Mesenchymal stem cell (in vitro differentiated cells and primary cell): Measurements from ENCODE around the gene COL27A1.

ENCODE experiments used
- DNase-seq: peaks from one replicate; pipeline ENCODE4 v3.0.0-alpha.2; 2013
- H2AFZ ChIP-seq: one replicate; pipeline ENCODE4 v1.6.1; 2013; ENCODE audit warnings: low read depth, mild to moderate bottlenecking, control low read depth, inconsistent platforms, low read length, moderate library complexity
- H2AK5ac ChIP-seq: 2 replicates; pipeline ENCODE4 v1.6.1; 2013; ENCODE audit warnings: low read length, moderate library complexity, mild to moderate bottlenecking, inconsistent platforms; ENCODE audit not compliant: severe bottlenecking
- H2BK120ac ChIP-seq: one replicate; pipeline ENCODE4 v1.6.1; 2013; ENCODE audit warnings: low read depth, mild to moderate bottlenecking, inconsistent platforms, low read length, moderate library complexity
- H2BK12ac ChIP-seq, 2 experiments: one replicate each; pipeline ENCODE4 v1.6.1; 2013; ENCODE audit warnings: inconsistent platforms in 2 of 2, low read length in 2 of 2, mild to moderate bottlenecking in 2 of 2, moderate library complexity in 2 of 2, control low read depth in 1 of 2
- H2BK15ac ChIP-seq: one replicate; pipeline ENCODE4 v1.6.1; 2013; ENCODE audit warnings: mild to moderate bottlenecking, low read depth, inconsistent platforms; ENCODE audit not compliant: poor library complexity, severe bottlenecking
- H2BK5ac ChIP-seq: 2 replicates; pipeline ENCODE4 v1.6.1; 2013; ENCODE audit warnings: low read depth, mild to moderate bottlenecking, low read length, control low read depth, inconsistent platforms; ENCODE audit not compliant: poor library complexity, severe bottlenecking
- H3K14ac ChIP-seq, 2 experiments: one replicate each; pipeline ENCODE4 v1.6.1; 2013; ENCODE audit warnings: inconsistent platforms in 2 of 2, low read length in 2 of 2, control low read depth in 1 of 2, mild to moderate bottlenecking in 1 of 2, moderate library complexity in 1 of 2
- H3K18ac ChIP-seq, 2 experiments: one replicate each; pipeline ENCODE4 v1.6.1; 2013; ENCODE audit warnings: inconsistent platforms in 2 of 2, low read length in 2 of 2, control low read depth in 1 of 2, low read depth in 1 of 2, mild to moderate bottlenecking in 1 of 2
- H3K23ac ChIP-seq, 2 experiments: one replicate each; pipeline ENCODE4 v1.6.1; 2013; ENCODE audit warnings: inconsistent platforms in 2 of 2, low read length in 2 of 2, mild to moderate bottlenecking in 2 of 2, moderate library complexity in 2 of 2, control low read depth in 1 of 2
- H3K27ac ChIP-seq: 2 replicates; pipeline ENCODE4 v1.5.1; 2013; ENCODE audit warnings: mild to moderate bottlenecking, moderate library complexity, low read length, control low read depth, inconsistent platforms; ENCODE audit not compliant: poor library complexity, severe bottlenecking
- H3K27me3 ChIP-seq, 2 experiments: 2 replicates each; pipeline versions ENCODE4 v1.6.1 to v1.7.0; 2013; ENCODE audit warnings: low read length in 2 of 2, mild to moderate bottlenecking in 2 of 2, moderate library complexity in 2 of 2, control low read depth in 1 of 2, inconsistent platforms in 1 of 2; ENCODE audit not compliant: control insufficient read depth in 1 of 2, insufficient read depth in 1 of 2
- H3K36me3 ChIP-seq, 2 experiments: 2 replicates each; pipeline versions ENCODE4 v1.6.1 to v1.7.0; 2013; ENCODE audit warnings: low read length in 2 of 2, control low read depth in 1 of 2, inconsistent platforms in 1 of 2, low read depth in 1 of 2, mild to moderate bottlenecking in 1 of 2; ENCODE audit not compliant: insufficient read depth in 2 of 2, control insufficient read depth in 1 of 2
- H3K4ac ChIP-seq, 2 experiments: one replicate each; pipeline ENCODE4 v1.6.1; 2013; ENCODE audit warnings: inconsistent platforms in 2 of 2, low read length in 2 of 2, mild to moderate bottlenecking in 2 of 2, moderate library complexity in 2 of 2, control low read depth in 1 of 2, low read depth in 1 of 2
- H3K4me1 ChIP-seq: 2 replicates; pipeline ENCODE4 v1.6.1; 2013; ENCODE audit warnings: low read depth, low read length, control low read depth; ENCODE audit not compliant: control insufficient read depth, insufficient read depth
- H3K4me2 ChIP-seq: 2 replicates; pipeline ENCODE4 v1.6.1; 2013; ENCODE audit warnings: low read length, mild to moderate bottlenecking, inconsistent platforms; ENCODE audit not compliant: poor library complexity, severe bottlenecking
- H3K4me3 ChIP-seq, 2 experiments: 2 replicates each; pipeline versions ENCODE4 v1.5.1 to v1.7.0; 2013; ENCODE audit warnings: low read length in 2 of 2, mild to moderate bottlenecking in 2 of 2, control low read depth in 1 of 2, low read depth in 1 of 2; ENCODE audit not compliant: insufficient read depth in 1 of 2
- H3K79me1 ChIP-seq: replicated peaks from 2 replicates; pipeline ENCODE4 v1.6.1; 2013; ENCODE audit warnings: mild to moderate bottlenecking, control low read depth, low read length, inconsistent platforms; ENCODE audit not compliant: poor library complexity, severe bottlenecking
- H3K9ac ChIP-seq: 2 replicates; pipeline ENCODE4 v1.7.0; 2013; ENCODE audit warnings: mild to moderate bottlenecking, low read length, moderate library complexity
- H3K9me3 ChIP-seq: 2 replicates; pipeline ENCODE4 v1.7.0; 2013; ENCODE audit warnings: mild to moderate bottlenecking, low read length; ENCODE audit not compliant: control insufficient read depth
- H4K8ac ChIP-seq: one replicate; pipeline ENCODE4 v1.6.1; 2013; ENCODE audit warnings: inconsistent platforms, mild to moderate bottlenecking, low read length, moderate library complexity
- H4K91ac ChIP-seq: one replicate; pipeline ENCODE4 v1.6.1; 2013; ENCODE audit warnings: mild to moderate bottlenecking, low read length, inconsistent platforms
- WGBS: methylation state at CpG from one replicate; pipeline ENCODE4 v1.1.7; 2013; ENCODE audit warnings: mixed read lengths; 5-methylcytosine and 5-hydroxymethylcytosine counted together

Gene COL27A1

DNA sequence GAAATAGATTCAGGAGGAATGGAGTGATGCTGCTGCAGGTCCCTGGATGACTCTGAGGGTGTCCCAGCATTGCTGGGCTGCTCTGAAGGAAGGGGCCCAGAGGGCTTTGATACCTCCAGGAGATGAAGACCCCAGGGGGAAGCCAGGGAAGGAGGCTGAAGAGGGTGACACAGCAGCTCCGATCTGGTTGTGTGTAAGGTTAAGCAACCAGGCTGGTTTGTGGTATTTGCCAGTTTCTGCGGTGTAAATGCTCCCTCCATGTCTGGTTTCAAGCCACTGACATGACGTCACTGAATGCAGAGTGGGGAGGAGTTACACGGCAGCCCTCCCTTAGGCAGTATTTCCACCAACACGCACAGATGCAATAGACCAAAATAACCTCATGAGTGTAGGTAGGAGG is 127.6 kb downstream of the COL27A1 start:
- no peak overlapping the region for H3K4ac ChIP-seq
- no peak overlapping the region for H3K23ac ChIP-seq
- H3K18ac ChIP-seq: no peak overlapping the region
- no peak overlapping the region for H4K91ac ChIP-seq
- no peak overlapping the region for H4K8ac ChIP-seq
- H3K79me1 ChIP-seq: peaks cover 8% of the 10 kb centered on the region
- H2AK5ac ChIP-seq: no peak overlapping the region
- no peaks in the 10 kb centered on the region for H3K9me3 ChIP-seq
- H3K4me2 ChIP-seq: no peak overlapping the region
- H2AFZ ChIP-seq: no peak overlapping the region
- H3K9ac ChIP-seq: peak overlapping the region; percentile 10
- DNase-seq: peak; percentile 94
- no peak overlapping the region for H2BK12ac ChIP-seq
- no peak overlapping the region for H2BK5ac ChIP-seq
- WGBS: 58% methylated on average over 3 of the region's 5 CpGs
- H2BK15ac ChIP-seq: no peak overlapping the region
- no peaks in the 10 kb centered on the region for H3K27me3 ChIP-seq
- peak overlapping the region; percentile 62 for H3K27ac ChIP-seq
- H3K4me3 ChIP-seq: no peak overlapping the region
- H3K36me3 ChIP-seq: peaks cover 0 to 47% of the 10 kb centered on the region in 2 experiments
- H3K14ac ChIP-seq: no peak overlapping the region
- H2BK120ac ChIP-seq: no peak overlapping the region
- H3K4me1 ChIP-seq: peaks cover 76% of the 10 kb centered on the region

DNA sequence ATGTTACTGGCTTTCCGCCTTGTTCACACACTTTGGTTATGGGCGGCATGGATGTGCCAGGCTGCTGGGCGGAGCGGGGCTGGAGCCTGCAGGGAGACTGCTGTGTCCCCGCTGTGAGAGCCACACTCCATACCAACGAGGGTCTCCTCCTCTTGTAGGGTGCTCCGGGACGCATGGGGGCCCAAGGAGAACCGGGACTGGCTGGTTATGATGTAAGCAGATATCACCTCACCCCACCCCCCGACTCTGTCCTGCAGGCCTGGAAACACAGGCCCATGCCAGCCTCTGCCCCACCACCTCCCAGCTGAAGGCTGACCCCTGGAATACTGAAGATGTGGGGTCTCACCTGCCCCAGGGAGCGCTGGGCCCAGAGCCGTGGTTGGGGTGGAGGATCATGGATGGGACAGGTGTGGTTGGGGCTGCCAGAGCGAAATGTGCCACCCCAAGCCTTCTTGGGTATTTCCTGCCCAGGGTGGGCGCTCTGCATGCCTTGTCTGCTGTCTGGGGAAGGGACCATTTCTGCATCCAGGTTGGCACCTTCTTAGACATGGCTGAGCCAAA is 128.3 kb downstream of the COL27A1 start:
- no peak overlapping the region for H2BK5ac ChIP-seq
- H3K27ac ChIP-seq: no peak overlapping the region
- no peak overlapping the region for H4K8ac ChIP-seq
- H2AFZ ChIP-seq: no peak overlapping the region
- WGBS: 95% methylated on average over 13 of the region's 14 CpGs
- H3K9ac ChIP-seq: no peak overlapping the region
- DNase-seq: no peak
- H3K27me3 ChIP-seq: no peaks in the 10 kb centered on the region
- H3K14ac ChIP-seq: no peak overlapping the region
- H3K36me3 ChIP-seq: peaks cover 0 to 47% of the 10 kb centered on the region in 2 experiments
- no peak overlapping the region for H3K18ac ChIP-seq
- no peak overlapping the region for H4K91ac ChIP-seq
- peak overlapping the region in 1 of 2 experiments; percentile 55 for H2BK12ac ChIP-seq
- H3K9me3 ChIP-seq: no peaks in the 10 kb centered on the region
- peaks cover 8% of the 10 kb centered on the region for H3K79me1 ChIP-seq
- no peak overlapping the region for H2BK15ac ChIP-seq
- H3K4me2 ChIP-seq: no peak overlapping the region
- peaks cover 74% of the 10 kb centered on the region for H3K4me1 ChIP-seq
- H3K23ac ChIP-seq: no peak overlapping the region
- H2BK120ac ChIP-seq: no peak overlapping the region
- no peak overlapping the region for H3K4ac ChIP-seq
- peak overlapping the region; percentile 24 for H2AK5ac ChIP-seq
- H3K4me3 ChIP-seq: no peak overlapping the region

DNA sequence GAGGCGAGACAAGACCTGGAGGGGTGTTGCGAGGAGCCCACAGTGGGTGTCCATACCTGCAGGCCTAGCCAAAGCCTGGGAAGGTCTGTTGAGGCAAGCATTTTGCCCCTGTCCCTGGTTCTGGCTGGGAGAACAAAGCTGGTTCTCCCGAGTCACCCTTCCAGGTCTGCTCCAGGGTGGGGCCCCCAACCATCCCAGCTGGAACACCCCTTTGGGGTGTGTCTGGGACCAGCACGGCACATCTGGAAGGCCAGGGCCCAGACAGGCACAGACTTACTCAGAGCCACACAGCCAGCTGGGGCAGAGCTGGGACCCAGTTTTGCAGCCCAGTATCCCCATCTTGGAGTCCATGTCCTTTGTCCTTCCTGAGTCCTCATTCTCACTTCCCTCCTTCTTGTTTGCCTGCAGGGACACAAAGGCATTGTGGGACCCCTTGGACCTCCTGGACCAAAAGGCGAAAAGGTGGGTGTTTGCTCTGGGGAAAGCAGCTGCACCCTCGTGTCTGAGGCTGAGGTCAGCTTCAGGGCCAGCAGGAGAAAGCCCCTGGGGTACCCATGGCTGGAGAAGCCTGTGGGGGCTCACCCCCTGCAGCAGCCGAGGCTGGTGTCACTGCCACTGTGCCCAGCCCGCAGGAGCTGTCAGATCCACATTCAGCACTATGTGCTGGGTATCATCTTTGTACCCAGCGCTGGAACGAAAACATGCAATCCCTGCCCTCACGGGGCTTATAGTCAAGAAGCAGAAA is 129.2 kb downstream of the COL27A1 start:
- H3K27me3 ChIP-seq: no peaks in the 10 kb centered on the region
- H3K36me3 ChIP-seq: peaks cover 0 to 51% of the 10 kb centered on the region in 2 experiments
- DNase-seq: no peak
- 97% methylated on average over 11 of the region's 11 CpGs for WGBS
- H2AK5ac ChIP-seq: peak overlapping the region; percentile 84
- H2BK12ac ChIP-seq: peak overlapping the region; percentile 80 to 93
- peak overlapping the region in 1 of 2 experiments; percentile 18 for H3K18ac ChIP-seq
- H3K23ac ChIP-seq: no peak overlapping the region
- H3K79me1 ChIP-seq: peaks cover 11% of the 10 kb centered on the region
- H2BK15ac ChIP-seq: peak overlapping the region; percentile 34
- H3K4me2 ChIP-seq: no peak overlapping the region
- no peak overlapping the region for H3K4me3 ChIP-seq
- no peak overlapping the region for H2BK120ac ChIP-seq
- H3K14ac ChIP-seq: no peak overlapping the region
- no peak overlapping the region for H4K91ac ChIP-seq
- no peak overlapping the region for H4K8ac ChIP-seq
- no peak overlapping the region for H3K4ac ChIP-seq
- H3K27ac ChIP-seq: no peak overlapping the region
- no peak overlapping the region for H3K9ac ChIP-seq
- H2BK5ac ChIP-seq: no peak overlapping the region
- no peaks in the 10 kb centered on the region for H3K9me3 ChIP-seq
- peaks cover 76% of the 10 kb centered on the region for H3K4me1 ChIP-seq
- no peak overlapping the region for H2AFZ ChIP-seq

DNA sequence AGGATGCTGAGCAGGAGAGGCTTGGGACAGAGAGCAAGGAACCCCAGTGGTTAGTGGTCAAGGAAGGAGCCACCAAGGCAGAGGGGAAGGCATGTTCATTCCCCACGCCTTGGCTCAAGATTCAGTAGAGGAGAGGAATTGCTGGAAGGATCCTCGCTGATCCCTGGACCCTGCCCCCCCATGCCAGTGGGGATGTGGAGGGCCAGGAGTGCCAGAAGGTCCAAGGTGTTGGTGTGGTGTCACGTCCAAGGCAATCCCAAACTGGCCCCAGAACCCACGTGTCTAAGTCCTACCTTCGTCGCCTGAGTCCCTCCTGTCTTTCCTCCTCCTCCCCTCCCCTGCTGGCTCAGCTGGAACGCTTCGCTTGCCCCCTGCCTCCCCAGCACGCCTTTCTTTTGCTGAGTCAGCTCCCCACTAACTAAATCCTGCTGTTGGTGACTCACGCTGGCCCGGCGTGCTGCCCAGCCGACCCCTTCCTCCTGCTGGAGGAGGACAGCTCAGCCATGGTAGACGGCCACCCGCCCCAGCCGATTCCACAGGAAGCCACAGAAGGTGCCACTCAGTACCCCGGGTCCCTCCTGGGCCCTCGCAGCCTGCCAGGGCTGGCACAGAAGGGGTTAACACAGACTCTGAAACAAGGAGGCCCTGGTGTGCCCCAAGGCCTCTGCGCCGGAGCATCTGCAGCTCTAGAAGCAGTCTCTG is 130.0 kb downstream of the COL27A1 start:
- H2AK5ac ChIP-seq: peak overlapping the region; percentile 84
- peaks cover 11% of the 10 kb centered on the region for H3K79me1 ChIP-seq
- peak; percentile 93 for DNase-seq
- H3K27ac ChIP-seq: peak overlapping the region; percentile 35
- H2BK120ac ChIP-seq: peak overlapping the region; percentile 50
- WGBS: 21% methylated on average over 19 of the region's 20 CpGs
- peak overlapping the region; percentile 11 to 83 for H3K18ac ChIP-seq
- peak overlapping the region; percentile 73 for H4K91ac ChIP-seq
- H3K36me3 ChIP-seq: peaks cover 0 to 59% of the 10 kb centered on the region in 2 experiments
- peak overlapping the region; percentile 66 for H3K9ac ChIP-seq
- no peak overlapping the region for H2AFZ ChIP-seq
- H3K4me3 ChIP-seq: peak overlapping the region in 1 of 2 experiments; percentile 37
- H2BK15ac ChIP-seq: peak overlapping the region; percentile 91
- H3K9me3 ChIP-seq: no peaks in the 10 kb centered on the region
- no peaks in the 10 kb centered on the region for H3K27me3 ChIP-seq
- H3K4ac ChIP-seq: peak overlapping the region in 1 of 2 experiments; percentile 39
- H4K8ac ChIP-seq: peak overlapping the region; percentile 73
- no peak overlapping the region for H3K4me2 ChIP-seq
- H3K14ac ChIP-seq: peak overlapping the region in 1 of 2 experiments; percentile 35
- H3K4me1 ChIP-seq: peaks cover 81% of the 10 kb centered on the region
- peak overlapping the region; percentile 80 to 93 for H2BK12ac ChIP-seq
- no peak overlapping the region for H3K23ac ChIP-seq
- no peak overlapping the region for H2BK5ac ChIP-seq
